Heart left ventricle (tissue), 13 donors: ENCODE data around the gene AFF4.

Experiments used
- CTCF ChIP-seq, 12 donors: fragments of 200-600 bp; sonication (generic) in 4 of 12; IDR thresholded peaks; one replicate each; pipeline versions ENCODE4 v1.5.0 to v1.8.0; 2018 to 2022; ENCODE audit warnings: antibody characterized with exemption in 12 of 12, mild to moderate bottlenecking in 5 of 12
- POLR2A ChIP-seq, 2 donors: fragments of 450-650 bp; IDR thresholded peaks; one replicate each; pipeline ENCODE4 v1.6.1; 2017; ENCODE audit warnings: antibody characterized with exemption in 2 of 2, mild to moderate bottlenecking in 2 of 2, moderate library complexity in 2 of 2
- donor health status: ischemic (EF 13 %, LVEDD 7.1; RV severe dilation, severe dysfunction).
- donor health status: DM: no; HTN: yes; CAD: no.
- donor health status: DM: no; HTN: no; CAD: no.
- donor health status: ischemic (EF 25% LVEDD 6.9; RV normal size, moderate dysfunction).
- donor health status: ischemic (EF 25% LVEDD 5.7; RV mildly dilated, moderate dysfunction).
- donor health status: ischemic (EF 35%, LVEDD 5.7; RV mildly dilated, moderate dysfunction).
- donor health status: nonischemic (EF 11% LVEDD 7.7; RV severe dilation, severe dysfunction).
- donor health status: DM: yes; HTN: yes; CAD: no.
- donor health status: PGD.
- donor health status: ischemic (EF 29% LVEDD 5.4; RV normal size, mild dysfunction).
- donor health status: nonischemic (EF 23%, LVEDD 6.1; RV moderate dilation, normal function).

- TF ChIP-seq CTCF (IDR thresholded peaks at IDR 0.05): no peak
- TF ChIP-seq POLR2A (IDR thresholded peaks at IDR 0.05): no peak
Observed at GRCh38 chr5:132871459-132872284, 91.8 kb downstream of the AFF4 start.
